ENCODE results near the gene AREG. TPM values are rescaled to one million over a fixed set of nuclear protein-coding genes. Genes with fewer than 3 reads are reported as not detected.

Gene AREG
- total and polyA plus RNA-seq, 2 donors from 2014 or later, result 11.8 TPM; not detected in 1

DNA sequence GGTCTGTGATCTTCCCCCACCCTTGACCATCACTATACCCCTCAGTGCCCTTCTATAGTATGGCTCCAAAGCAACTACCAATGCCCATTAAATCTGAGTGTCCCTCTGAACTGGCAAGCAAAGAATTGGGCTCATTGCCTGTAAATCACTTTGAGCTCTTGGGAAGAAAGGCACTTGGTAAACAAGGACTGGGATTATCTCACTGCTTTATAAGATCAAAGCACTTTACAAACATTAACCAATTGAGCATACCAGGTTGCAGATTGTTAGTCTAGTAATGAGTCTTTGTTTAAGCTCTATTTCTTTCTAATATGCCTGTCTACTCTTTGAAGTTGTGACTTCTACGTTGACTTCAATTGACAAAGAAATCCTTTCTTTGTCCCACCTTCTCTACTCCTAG lies 34.1 kb downstream of the AREG start:
- H3K4me1 ChIP-seq (ENCODE audit: control insufficient read depth in 2 of 3, insufficient read depth in 2 of 3, low read depth in 1 of 3, low read length in 3 of 3), result no peaks in the 10 kb centered on the region
- H3K9me3 ChIP-seq (ENCODE audit: control insufficient read depth in 2 of 3, insufficient read depth in 1 of 3, low read length in 3 of 3), result no peaks in the 10 kb centered on the region
- no peaks in the 10 kb centered on the region for H3K36me3 ChIP-seq (ENCODE audit: control insufficient read depth in 2 of 3, insufficient read depth in 3 of 3, low read length in 3 of 3)
- no peak for DNase-seq
- H3K4me3 ChIP-seq (ENCODE audit: low read length in 3 of 3), result no peak overlapping the region
- intact Hi-C loops (cut with DNase I), result no loop called here
- no peak for FAIRE-seq
- H3K27ac ChIP-seq (ENCODE audit: low read depth in 2 of 2, low read length in 2 of 2), result no peak overlapping the region
- no peak overlapping the region for H3K9ac ChIP-seq (ENCODE audit: low read length in 3 of 3)
- no peak for TF ChIP-seq CTCF (IDR thresholded peaks at IDR 0.05; ENCODE audit: borderline replicate concordance, extremely low read depth, insufficient read depth)
- no peaks in the 10 kb centered on the region for H3K27me3 ChIP-seq (ENCODE audit: control insufficient read depth, insufficient read depth, low read length)

- no peaks in the 10 kb centered on the region for H3K36me3 ChIP-seq (ENCODE audit: control insufficient read depth in 2 of 3, insufficient read depth in 3 of 3, low read length in 3 of 3)
- no peaks in the 10 kb centered on the region for H3K9me3 ChIP-seq (ENCODE audit: control insufficient read depth in 2 of 3, insufficient read depth in 1 of 3, low read length in 3 of 3)
- FAIRE-seq, result no peak
- no peak overlapping the region for H3K9ac ChIP-seq (ENCODE audit: low read length in 3 of 3)
- H3K4me1 ChIP-seq (ENCODE audit: control insufficient read depth in 2 of 3, insufficient read depth in 2 of 3, low read depth in 1 of 3, low read length in 3 of 3), result no peaks in the 10 kb centered on the region
- no peak for DNase-seq
- no peak overlapping the region for H3K4me3 ChIP-seq (ENCODE audit: low read length in 3 of 3)
- no peaks in the 10 kb centered on the region for H3K27me3 ChIP-seq (ENCODE audit: control insufficient read depth, insufficient read depth, low read length)
- TF ChIP-seq CTCF (IDR thresholded peaks at IDR 0.05; ENCODE audit: borderline replicate concordance, extremely low read depth, insufficient read depth), result no peak
- intact Hi-C loops (cut with DNase I), result no loop called here
- no peak overlapping the region for H3K27ac ChIP-seq (ENCODE audit: low read depth in 2 of 2, low read length in 2 of 2)
Observed at GRCh38 chr4:74480267-74480666, 35.3 kb downstream of the AREG start.

- intact Hi-C loops (cut with DNase I), result no loop called here
- H3K36me3 ChIP-seq (ENCODE audit: control insufficient read depth in 2 of 3, insufficient read depth in 3 of 3, low read length in 3 of 3), result no peaks in the 10 kb centered on the region
- H3K9ac ChIP-seq (ENCODE audit: low read length in 3 of 3), result no peak overlapping the region
- no peaks in the 10 kb centered on the region for H3K27me3 ChIP-seq (ENCODE audit: control insufficient read depth, insufficient read depth, low read length)
- no peaks in the 10 kb centered on the region for H3K4me1 ChIP-seq (ENCODE audit: control insufficient read depth in 2 of 3, insufficient read depth in 2 of 3, low read depth in 1 of 3, low read length in 3 of 3)
- H3K9me3 ChIP-seq (ENCODE audit: control insufficient read depth in 2 of 3, insufficient read depth in 1 of 3, low read length in 3 of 3), result no peaks in the 10 kb centered on the region
- TF ChIP-seq CTCF (IDR thresholded peaks at IDR 0.05; ENCODE audit: borderline replicate concordance, extremely low read depth, insufficient read depth), result no peak
- H3K4me3 ChIP-seq (ENCODE audit: low read length in 3 of 3), result no peak overlapping the region
- no peak for FAIRE-seq
- no peak for DNase-seq
- no peak overlapping the region for H3K27ac ChIP-seq (ENCODE audit: low read depth in 2 of 2, low read length in 2 of 2)
Observed at GRCh38 chr4:74481891-74482609, 37.1 kb downstream of the AREG start.

Measured in kidney (tissue), 14 donors.